GM18909 (cell line): ENCODE results near the gene RAD18.

Source experiments
- ATAC-seq: cut with Tn5 transposase; IDR thresholded peaks from one replicate; pipeline ENCODE4 v1.9.1; 2021; ENCODE audit warnings: mild to moderate bottlenecking; ENCODE audit not compliant: unreplicated experiment, poor library complexity

Gene RAD18

GRCh38 chr3:8986741-8987140 is 23.5 kb upstream of the RAD18 start:
- ATAC-seq = no peak

GRCh38 chr3:8985876-8986275 is 22.6 kb upstream of the RAD18 start:
- no peak for ATAC-seq

DNA sequence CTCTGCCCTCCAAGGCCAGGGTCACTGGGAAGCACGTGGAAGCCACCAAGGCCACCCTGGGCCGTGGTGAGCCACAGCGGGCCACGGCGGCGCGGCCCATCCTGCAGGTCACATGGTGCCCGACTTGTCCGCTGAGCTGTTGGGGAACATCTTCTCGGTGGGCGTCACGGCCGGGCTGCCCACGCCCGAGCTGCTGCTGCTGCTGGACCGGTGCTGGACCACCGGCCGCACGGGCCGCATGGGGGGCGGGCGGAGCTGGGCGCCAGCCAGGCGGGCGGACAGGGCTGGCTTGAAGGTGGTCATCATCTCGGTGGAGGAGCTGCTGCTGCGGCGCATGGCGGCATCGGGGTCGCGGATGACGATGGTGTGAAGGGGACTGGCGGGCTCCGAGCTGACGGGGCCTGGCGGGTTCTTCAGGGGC is 22.1 kb upstream of the RAD18 start:
- ATAC-seq = no peak

GRCh38 chr3:8984526-8984925 is 21.3 kb upstream of the RAD18 start:
- ATAC-seq = no peak

DNA sequence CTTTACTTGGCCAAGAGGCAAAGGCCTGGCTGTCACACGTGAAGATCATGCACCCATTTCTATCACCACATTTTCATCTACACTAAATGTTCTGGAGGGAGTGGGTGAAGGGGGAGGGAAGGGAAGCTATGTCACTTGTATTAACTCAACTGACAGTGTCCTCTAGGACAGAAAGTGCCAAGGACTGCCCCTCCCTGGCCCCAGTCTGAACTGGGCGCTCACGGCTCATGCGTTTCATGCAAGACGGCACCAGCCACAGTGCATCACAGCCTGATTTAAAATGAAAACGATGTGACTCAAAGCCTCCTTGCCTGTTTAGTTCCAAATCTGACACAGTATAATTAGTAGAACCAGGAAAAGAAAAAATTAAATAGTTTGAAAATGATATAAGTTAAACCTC is 20.8 kb upstream of the RAD18 start:
- no peak for ATAC-seq

DNA sequence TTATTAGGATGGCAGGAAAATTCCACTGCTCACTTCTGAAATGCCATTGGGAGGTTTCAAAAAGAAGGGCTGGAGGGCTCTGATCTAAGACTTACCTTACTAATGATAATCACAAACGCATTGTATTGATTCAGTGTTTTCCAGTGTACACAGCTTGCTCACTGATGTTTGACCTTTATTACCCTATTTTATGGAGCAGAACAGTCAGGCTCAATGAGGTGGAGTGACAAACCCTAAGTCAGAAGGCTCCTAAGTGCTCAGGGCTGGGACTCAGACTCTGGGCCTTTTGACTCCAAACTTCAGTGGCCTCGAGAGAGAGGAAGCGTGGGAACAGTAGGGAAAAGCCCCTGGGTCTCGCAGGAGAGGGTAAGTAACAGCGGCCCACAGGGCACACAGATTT is 20.3 kb upstream of the RAD18 start:
- no peak for ATAC-seq

GRCh38 chr3:8983026-8983425 is 19.8 kb upstream of the RAD18 start:
- no peak for ATAC-seq

DNA sequence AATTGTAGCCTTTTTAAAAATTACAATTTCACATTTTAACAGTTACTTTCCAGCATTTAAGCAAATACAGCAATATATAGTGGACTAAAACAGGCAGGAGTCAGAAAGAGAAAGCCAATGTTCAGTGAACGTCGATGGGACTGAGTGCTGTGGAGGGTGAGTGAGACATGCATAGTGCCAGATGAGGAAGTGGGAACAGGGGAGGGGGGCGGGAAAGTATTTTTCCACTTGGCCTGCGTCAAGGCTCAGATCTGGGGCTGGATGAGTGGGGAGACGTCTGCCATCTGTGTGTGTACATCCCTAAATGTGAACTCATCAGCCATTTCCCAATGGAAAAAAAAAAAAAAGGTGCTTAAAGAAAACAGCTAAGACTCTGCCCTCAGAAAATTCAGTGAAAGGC is 19.2 kb upstream of the RAD18 start:
- ATAC-seq = no peak

DNA sequence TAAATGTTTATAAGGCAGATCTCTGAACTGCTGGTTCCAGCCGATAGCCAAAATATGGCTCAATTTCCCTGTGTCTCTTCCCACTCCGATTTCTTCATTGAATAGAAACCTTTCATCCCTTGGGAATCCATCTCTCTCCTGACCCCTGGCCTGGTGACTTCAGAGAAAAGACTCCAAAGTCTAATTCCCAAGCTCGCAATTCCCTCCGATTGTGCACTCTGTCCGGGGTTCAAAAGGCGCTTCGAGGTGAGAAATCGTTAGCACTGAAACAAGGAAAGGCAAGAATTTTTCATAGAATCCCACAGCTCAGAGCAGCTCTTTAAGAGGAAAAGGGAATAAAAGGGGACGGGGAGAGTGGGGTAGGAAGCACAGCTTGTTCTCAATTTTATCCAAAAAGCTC is 18.4 kb upstream of the RAD18 start:
- ATAC-seq = no peak

DNA sequence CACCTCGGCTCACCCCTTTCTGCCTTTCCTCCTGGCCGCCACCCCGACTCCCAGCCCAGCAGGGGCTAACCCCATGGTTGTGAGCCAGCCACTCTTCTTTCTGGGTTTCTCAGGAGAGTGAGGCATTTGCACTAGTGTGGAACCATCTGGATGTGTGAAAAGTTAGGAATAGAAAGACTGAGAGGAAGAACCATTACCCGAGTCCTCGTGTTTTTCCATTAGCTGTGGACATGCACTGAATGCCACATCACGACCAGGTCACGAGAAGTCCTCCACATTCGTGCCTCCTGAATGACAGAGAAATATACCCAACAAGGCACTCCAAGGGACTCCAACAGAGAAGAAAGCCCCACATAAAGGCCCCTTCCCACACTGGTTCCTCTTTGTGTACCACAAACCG is 18.0 kb upstream of the RAD18 start:
- ATAC-seq = no peak

GRCh38 chr3:8980756-8981257 is 17.5 kb upstream of the RAD18 start:
- no peak for ATAC-seq

GRCh38 chr3:8979262-8979661 is 16.0 kb upstream of the RAD18 start:
- ATAC-seq = no peak

- no peak for ATAC-seq
These were observed 15.3 kb upstream of the RAD18 start for GRCh38 chr3:8978551-8978950.

DNA sequence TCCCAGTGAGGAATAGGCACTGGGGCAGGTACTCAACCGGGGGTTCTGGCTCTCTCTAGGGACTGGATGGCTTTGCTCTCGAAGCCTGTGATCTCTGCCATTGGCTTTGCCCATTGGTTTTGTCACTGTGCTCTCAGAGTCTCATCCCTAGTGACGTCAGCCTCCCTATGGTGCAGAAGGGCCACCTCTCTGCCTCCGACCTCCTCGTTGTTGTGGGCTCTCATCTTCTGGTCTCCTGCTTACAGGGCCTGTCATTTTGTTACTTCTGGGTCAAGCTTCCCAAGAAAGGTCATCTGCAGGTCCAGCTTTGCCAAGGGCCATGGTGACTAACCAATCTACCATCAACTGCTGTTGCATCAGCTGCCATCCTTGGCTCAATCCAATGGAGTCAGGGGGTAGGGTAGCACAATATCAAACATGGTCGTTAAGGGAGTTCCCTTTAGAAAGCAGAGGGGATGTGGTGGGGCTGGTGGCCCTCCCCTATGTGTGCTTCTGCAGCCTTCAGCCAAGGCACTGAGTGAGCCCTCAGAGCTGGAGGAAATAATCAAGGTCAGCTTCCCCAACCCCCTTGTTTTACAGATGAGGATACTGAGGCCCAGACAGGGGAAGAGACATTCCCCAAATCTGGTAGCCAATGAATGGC is 13.4 kb upstream of the RAD18 start:
- ATAC-seq = no peak

DNA sequence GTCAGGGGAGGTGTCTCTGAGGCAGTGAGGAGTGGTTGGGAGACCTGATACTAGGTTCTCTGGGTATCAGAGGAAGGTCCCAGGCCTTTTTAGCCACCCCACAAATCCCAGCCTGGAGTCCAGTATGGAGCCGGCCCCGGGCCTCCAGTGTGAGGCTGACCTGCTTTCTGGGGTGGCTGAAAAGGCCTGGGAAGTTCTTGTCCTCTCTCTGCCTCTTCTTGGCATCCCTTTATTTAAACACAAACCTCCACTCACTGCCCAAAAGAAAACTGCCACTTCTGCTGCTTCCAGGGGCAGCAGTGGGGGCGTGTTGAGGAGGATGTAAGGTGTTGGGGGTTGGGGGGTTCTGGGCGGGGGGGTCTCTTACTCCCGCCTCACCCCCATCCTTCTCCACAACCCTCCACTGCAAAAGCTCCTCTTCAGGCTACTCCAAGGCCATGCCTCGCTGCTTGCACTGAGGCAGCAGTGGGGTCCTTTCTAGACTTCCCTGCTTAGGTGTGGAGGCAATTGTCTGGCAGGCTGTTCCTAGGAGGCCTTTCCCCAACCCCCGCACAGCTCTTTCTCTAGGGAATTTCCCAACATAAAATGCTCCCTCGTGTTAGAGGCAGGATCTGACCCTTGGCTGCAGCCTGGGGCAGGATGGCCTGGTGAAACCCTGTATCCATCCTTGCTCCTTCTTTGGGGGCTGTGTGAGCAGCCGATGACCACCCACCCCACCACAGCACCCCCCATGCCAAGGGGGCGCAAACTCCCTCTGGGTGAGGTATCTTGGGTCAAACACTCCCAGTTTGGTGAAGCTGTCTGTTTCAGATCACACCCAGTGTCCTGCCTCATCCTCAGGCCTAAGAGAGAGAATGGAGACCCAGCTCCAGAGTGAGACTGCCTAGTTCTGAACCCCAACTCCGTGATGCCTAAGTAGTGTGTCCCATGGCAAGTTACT is 12.1 kb upstream of the RAD18 start:
- ATAC-seq = no peak

- ATAC-seq = no peak
These were observed 11.2 kb upstream of the RAD18 start for GRCh38 chr3:8974458-8974857.

- peak; percentile 58 for ATAC-seq
These were observed 9.4 kb upstream of the RAD18 start for GRCh38 chr3:8972639-8973038.

DNA sequence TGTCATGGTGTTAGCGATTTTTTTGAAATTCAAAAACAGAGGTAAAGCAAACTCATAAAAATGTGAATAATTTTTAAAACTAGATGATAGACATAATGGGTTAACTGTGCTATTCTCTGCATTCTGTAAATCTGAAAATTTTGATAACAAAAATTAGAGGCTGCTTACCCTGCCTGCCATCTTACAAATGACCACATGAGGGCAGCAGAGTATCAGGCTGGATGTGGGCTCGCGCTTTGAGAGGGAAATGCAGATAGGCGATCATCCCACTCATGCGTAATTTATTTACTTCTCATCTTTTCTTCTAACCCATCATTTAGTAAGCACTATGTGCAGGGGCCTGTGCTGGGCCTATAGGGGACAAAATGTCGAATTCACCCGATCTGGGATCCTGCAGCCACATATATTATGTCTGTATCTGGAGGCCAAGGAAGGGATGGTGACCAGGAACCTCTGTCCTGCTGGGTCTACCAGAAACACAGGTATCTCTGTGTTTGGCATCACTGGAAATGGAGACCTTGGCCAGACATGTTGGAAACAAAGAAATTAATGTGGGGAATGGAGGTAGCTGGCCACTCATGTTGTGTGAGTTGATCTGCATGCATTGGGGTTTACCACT is 7.8 kb upstream of the RAD18 start:
- ATAC-seq = peak; percentile 48

DNA sequence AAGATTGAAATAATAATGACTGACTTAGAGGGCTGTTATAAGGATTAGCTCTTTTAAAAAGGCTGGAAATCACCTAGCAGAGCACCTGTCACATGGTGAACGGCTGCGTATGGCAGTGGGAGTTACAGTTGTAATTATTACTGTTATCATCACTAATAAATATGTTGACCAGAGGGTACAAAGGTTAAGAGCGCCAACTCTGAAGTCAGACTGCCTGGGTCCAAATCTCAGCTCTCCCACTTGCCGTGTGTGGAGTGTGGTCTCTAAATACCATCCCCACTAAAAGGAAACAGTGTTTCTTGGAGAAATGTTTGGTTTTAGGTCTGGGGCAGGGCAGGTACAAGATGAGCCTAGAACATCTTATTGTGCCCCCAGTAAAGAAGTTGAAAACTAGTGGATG is 6.0 kb upstream of the RAD18 start:
- ATAC-seq = no peak

GRCh38 chr3:8968375-8968882 is 5.2 kb upstream of the RAD18 start:
- ATAC-seq = no peak

- ATAC-seq = no peak
These were observed 4.3 kb upstream of the RAD18 start for GRCh38 chr3:8967553-8967952.
